Measurements from ENCODE around the gene TMEFF1.

TMEFF1 gene

DNA sequence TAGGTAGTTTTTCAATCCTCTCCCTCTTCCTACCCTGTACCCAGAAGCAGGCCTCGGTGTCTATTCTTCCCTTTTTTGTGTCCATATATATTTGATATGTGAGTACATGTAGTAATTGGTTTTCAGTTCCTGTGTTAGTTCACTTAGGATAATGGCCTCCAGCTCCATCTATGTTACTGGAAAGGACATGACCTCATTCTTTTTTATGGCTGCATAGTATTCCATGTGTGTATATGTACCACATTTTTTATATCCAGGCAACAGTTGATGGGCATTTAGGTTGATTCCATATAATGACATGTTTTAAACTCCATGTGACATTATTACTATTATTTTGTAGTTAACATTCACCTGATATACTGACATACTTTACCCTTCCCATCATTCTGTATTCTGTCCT, 154.0 kb downstream of the TMEFF1 start:
- DNase-seq = no peak

All from kidney glomerular epithelial cell (primary cell).